ENCODE results near the gene RPL18A. TPM values are rescaled to one million over a fixed set of nuclear protein-coding genes. Genes with fewer than 3 reads are reported as not detected.

RPL18A gene
- total and polyA plus RNA-seq, 2 of the 4 experiments (the other 2 are of a cell fraction), result 1,351 to 1,735 TPM

Small RNAs within 50 kb of the gene (microRNA-seq; reads per million reads assigned to microRNA genes)
- gene SNORA68 (ENCODE audit: insufficient read depth, insufficient read length), result not detected

Small RNAs within 50 kb of the gene (small RNA-seq; reads per million reads assigned to genes)
- 0 reads per million in 5 experiments for gene SNORA68

Other genes starting within 250 kb of the RPL18A start
- under 0.01 and 0.18 TPM in 2 replicates for gene UNC13A, start 171.6 kb upstream of the RPL18A start, total RNA-seq (2012; rRNA removed)
- gene UNC13A, start 171.6 kb upstream of the RPL18A start, polyA plus RNA-seq (2012; rRNA removed), result 0.16 and 0.22 TPM in 2 replicates
- 6.1 and 10.6 TPM in 2 replicates for gene MAP1S, start 140.4 kb upstream of the RPL18A start, total RNA-seq (2012; rRNA removed)
- gene MAP1S, start 140.4 kb upstream of the RPL18A start, polyA plus RNA-seq (2012; rRNA removed), result 48.6 and 50.1 TPM in 2 replicates
- 0.18 and 0.28 TPM in 2 replicates for gene FCHO1, start 108.4 kb upstream of the RPL18A start, total RNA-seq (2012; rRNA removed)
- gene FCHO1, start 108.4 kb upstream of the RPL18A start, polyA plus RNA-seq (2012; rRNA removed), result 1.0 and 1.7 TPM in 2 replicates
- not detected in 2 replicates for gene B3GNT3, start 64.8 kb upstream of the RPL18A start, total RNA-seq (2012; rRNA removed)
- gene B3GNT3, start 64.8 kb upstream of the RPL18A start, polyA plus RNA-seq (2012; rRNA removed), result not detected in 2 replicates
- gene INSL3, start 38.4 kb upstream of the RPL18A start, total RNA-seq (2012; rRNA removed), result not detected in 2 replicates
- gene INSL3, start 38.4 kb upstream of the RPL18A start, polyA plus RNA-seq (2012; rRNA removed), result not detected in 2 replicates
- 0.28 and 0.36 TPM in 2 replicates for gene JAK3, start 11.9 kb upstream of the RPL18A start, total RNA-seq (2012; rRNA removed)
- 1.2 and 1.5 TPM in 2 replicates for gene JAK3, start 11.9 kb upstream of the RPL18A start, polyA plus RNA-seq (2012; rRNA removed)
- not detected in 2 replicates for gene SLC5A5, start 12.0 kb downstream of the RPL18A start, total RNA-seq (2012; rRNA removed)
- gene SLC5A5, start 12.0 kb downstream of the RPL18A start, polyA plus RNA-seq (2012; rRNA removed), result not detected in 2 replicates
- 29.4 and 30.1 TPM in 2 replicates for gene CCDC124, start 73.1 kb downstream of the RPL18A start, total RNA-seq (2012; rRNA removed)
- gene CCDC124, start 73.1 kb downstream of the RPL18A start, polyA plus RNA-seq (2012; rRNA removed), result 112 and 148 TPM in 2 replicates
- gene KCNN1, start 107.2 kb downstream of the RPL18A start, total RNA-seq (2012; rRNA removed), result under 0.01 TPM in 1 of 2 replicates, not detected in the other
- 0.09 and 0.36 TPM in 2 replicates for gene KCNN1, start 107.2 kb downstream of the RPL18A start, polyA plus RNA-seq (2012; rRNA removed)
- 1.4 and 1.9 TPM in 2 replicates for gene ARRDC2, start 148.3 kb downstream of the RPL18A start, total RNA-seq (2012; rRNA removed)
- gene ARRDC2, start 148.3 kb downstream of the RPL18A start, polyA plus RNA-seq (2012; rRNA removed), result 4.5 and 4.9 TPM in 2 replicates
- gene IL12RB1, start 227.0 kb downstream of the RPL18A start, total RNA-seq (2012; rRNA removed), result not detected in 2 replicates
- gene IL12RB1, start 227.0 kb downstream of the RPL18A start, polyA plus RNA-seq (2012; rRNA removed), result not detected in 2 replicates
- 1.3 and 1.4 TPM in 2 replicates for gene MAST3, start 237.9 kb downstream of the RPL18A start, total RNA-seq (2012; rRNA removed)
- 3.9 and 4.3 TPM in 2 replicates for gene MAST3, start 237.9 kb downstream of the RPL18A start, polyA plus RNA-seq (2012; rRNA removed)